ENCODE measurements around the gene NMRK1. TPM values are rescaled to one million over a fixed set of nuclear protein-coding genes. Genes with fewer than 3 reads are reported as not detected.

Gene NMRK1
- total RNA-seq, 1 experiment from 2014 or later, result 9.7 TPM

DNA sequence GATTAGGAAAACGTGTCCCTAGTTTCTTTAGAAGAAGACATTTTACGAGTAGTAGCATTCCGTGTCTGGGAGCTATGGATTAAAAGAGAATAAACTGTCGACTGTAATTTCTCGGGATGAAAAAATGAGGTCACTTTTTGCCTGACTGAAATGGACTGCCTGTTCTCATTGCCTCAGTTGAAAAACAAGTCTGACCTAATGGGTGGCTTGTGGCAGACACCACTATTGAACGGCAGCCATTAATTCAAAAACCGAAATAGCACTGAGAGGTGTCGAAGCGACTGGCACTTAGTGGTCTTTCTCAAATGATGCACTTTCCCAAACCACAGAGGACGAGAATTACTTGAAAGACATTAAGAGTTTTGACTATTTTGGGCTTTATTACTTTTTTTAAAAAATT, 35.7 kb upstream of the NMRK1 start:
- Histone ChIP-seq H2AFZ (ENCODE audit: low read length) (no peak overlapping the region), H3F3A (ENCODE audit: low read length, unreplicated experiment) (no peaks in the 10 kb centered on the region), H3K4me1 (ENCODE audit: insufficient read depth, low read length) (no peaks in the 10 kb centered on the region), H3K79me2 (ENCODE audit: low read length) (no peaks in the 10 kb centered on the region), H4K20me1 (ENCODE audit: low read length) (no peaks in the 10 kb centered on the region), H3K4me2 (ENCODE audit: low read length) (no peak overlapping the region), H3K9me3 (ENCODE audit: low read length) (no peaks in the 10 kb centered on the region), H3K27me3 (ENCODE audit: low read length) (no peaks in the 10 kb centered on the region), H3K27ac (ENCODE audit: low read length) (no peak overlapping the region), H3K9me2 (replicated peaks; ENCODE audit: low read length) (no peaks in the 10 kb centered on the region), H3K4me3 (ENCODE audit: low read length) (no peak overlapping the region), H3K36me3 (ENCODE audit: low read depth, low read length) (no peaks in the 10 kb centered on the region), H3K9ac (ENCODE audit: low read length) (no peak overlapping the region)
- no TSS peak for BruUV-seq (replicated peaks)
- POLR2A ChIA-PET (ENCODE audit: unreplicated experiment), result no interaction called here
- CTCF ChIA-PET, result no interaction called here
- intact Hi-C loops (cut with micrococcal nuclease), result no loop called here
- DNase-seq, result no peak
- no peak for TF ChIP-seq EZH2phosphoT487 (IDR thresholded peaks at IDR 0.05; ENCODE audit: borderline replicate concordance, low read length)
- TF ChIP-seq, protein P1, sequence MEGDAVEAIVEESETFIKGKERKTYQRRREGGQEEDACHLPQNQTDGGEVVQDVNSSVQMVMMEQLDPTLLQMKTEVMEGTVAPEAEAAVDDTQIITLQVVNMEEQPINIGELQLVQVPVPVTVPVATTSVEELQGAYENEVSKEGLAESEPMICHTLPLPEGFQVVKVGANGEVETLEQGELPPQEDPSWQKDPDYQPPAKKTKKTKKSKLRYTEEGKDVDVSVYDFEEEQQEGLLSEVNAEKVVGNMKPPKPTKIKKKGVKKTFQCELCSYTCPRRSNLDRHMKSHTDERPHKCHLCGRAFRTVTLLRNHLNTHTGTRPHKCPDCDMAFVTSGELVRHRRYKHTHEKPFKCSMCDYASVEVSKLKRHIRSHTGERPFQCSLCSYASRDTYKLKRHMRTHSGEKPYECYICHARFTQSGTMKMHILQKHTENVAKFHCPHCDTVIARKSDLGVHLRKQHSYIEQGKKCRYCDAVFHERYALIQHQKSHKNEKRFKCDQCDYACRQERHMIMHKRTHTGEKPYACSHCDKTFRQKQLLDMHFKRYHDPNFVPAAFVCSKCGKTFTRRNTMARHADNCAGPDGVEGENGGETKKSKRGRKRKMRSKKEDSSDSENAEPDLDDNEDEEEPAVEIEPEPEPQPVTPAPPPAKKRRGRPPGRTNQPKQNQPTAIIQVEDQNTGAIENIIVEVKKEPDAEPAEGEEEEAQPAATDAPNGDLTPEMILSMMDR (conservative IDR thresholded peaks at IDR 0.05; ENCODE audit: low read depth, low read length), result no peak
- TF ChIP-seq EZH2 (IDR thresholded peaks at IDR 0.05; ENCODE audit: low read length, unreplicated experiment), result no peak
- no peak for ATAC-seq

DNA sequence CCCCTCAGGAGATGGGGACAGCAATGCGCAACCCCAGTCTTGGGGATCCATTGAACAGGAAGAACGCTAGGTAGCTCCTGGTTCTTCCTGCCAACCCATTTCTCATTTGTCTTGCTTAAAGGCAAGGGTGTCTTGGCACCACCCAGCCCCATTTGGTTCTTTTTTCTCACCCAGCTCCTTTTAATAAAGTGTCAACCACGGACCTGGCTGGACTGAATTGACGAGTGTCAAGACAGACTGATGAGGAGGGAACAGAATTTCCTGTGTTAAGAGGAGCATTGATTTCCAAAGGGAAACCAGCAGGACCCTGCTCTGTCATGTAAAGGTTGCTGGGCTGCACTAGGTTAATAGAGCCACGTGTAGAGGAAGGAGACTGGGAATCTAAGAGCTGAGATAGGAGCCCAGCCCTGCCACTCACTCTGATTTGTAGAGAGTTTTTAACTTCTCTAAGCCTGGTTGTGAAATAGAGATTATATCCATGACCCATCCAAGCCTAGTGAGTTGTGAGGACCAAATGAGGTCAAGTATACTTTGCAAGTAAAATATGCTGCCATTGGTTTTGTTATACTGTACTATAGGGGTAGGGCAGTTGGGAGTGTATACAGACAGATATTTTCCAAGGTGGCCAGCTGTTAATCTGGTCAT, 34.1 kb upstream of the NMRK1 start:
- H3K4me2 ChIP-seq (ENCODE audit: low read length), result no peak overlapping the region
- no peaks in the 10 kb centered on the region for H3K27me3 ChIP-seq (ENCODE audit: low read length)
- H3K9me2 ChIP-seq (replicated peaks; ENCODE audit: low read length), result no peaks in the 10 kb centered on the region
- intact Hi-C loops (cut with micrococcal nuclease), result no loop called here
- no peak for ATAC-seq
- TF ChIP-seq, protein P1 (conservative IDR thresholded peaks at IDR 0.05; ENCODE audit: low read depth, low read length), result no peak
- TF ChIP-seq EZH2phosphoT487 (IDR thresholded peaks at IDR 0.05; ENCODE audit: borderline replicate concordance, low read length) (no peak), EZH2 (IDR thresholded peaks at IDR 0.05; ENCODE audit: low read length, unreplicated experiment) (no peak)
- DNase-seq, result no peak
- H3K4me3 ChIP-seq (ENCODE audit: low read length), result no peak overlapping the region
- no peak overlapping the region for H3K9ac ChIP-seq (ENCODE audit: low read length)
- no peaks in the 10 kb centered on the region for H3F3A ChIP-seq (ENCODE audit: low read length, unreplicated experiment)
- no peaks in the 10 kb centered on the region for H3K4me1 ChIP-seq (ENCODE audit: insufficient read depth, low read length)
- H4K20me1 ChIP-seq (ENCODE audit: low read length), result no peaks in the 10 kb centered on the region
- no TSS peak for BruUV-seq (replicated peaks)
- no peaks in the 10 kb centered on the region for H3K36me3 ChIP-seq (ENCODE audit: low read depth, low read length)
- POLR2A ChIA-PET (ENCODE audit: unreplicated experiment), result no interaction called here
- H3K79me2 ChIP-seq (ENCODE audit: low read length), result no peaks in the 10 kb centered on the region
- H3K9me3 ChIP-seq (ENCODE audit: low read length), result no peaks in the 10 kb centered on the region
- H2AFZ ChIP-seq (ENCODE audit: low read length), result no peak overlapping the region
- CTCF ChIA-PET, result no interaction called here
- no peak overlapping the region for H3K27ac ChIP-seq (ENCODE audit: low read length)

DNA sequence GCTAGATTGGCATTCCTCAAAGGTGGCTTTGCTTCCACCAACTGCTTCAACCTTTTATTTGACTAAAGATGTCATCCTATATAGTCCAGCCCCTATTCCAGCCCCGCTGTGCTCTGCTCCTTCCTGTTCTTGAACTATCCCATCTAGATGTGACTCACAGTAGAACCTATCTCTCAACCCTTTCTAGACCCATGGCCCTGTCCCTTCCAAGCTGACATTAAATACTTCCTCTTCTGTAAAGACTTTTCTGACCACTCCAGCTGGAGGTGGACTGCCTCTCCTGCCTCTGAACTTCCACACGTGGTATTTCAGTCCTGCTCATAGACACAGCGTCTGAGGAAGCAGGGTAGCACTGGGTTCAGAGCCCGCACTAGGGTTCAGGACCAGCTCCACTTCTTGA, 32.7 kb upstream of the NMRK1 start:
- ChIA-PET CTCF (no interaction called here), POLR2A (ENCODE audit: unreplicated experiment) (no interaction called here)
- no peaks in the 10 kb centered on the region for H3K36me3 ChIP-seq (ENCODE audit: low read depth, low read length)
- H3K27ac ChIP-seq (ENCODE audit: low read length), result no peak overlapping the region
- no peak overlapping the region for H3K9ac ChIP-seq (ENCODE audit: low read length)
- no peaks in the 10 kb centered on the region for H3K4me1 ChIP-seq (ENCODE audit: insufficient read depth, low read length)
- TF ChIP-seq, protein P1 (conservative IDR thresholded peaks at IDR 0.05; ENCODE audit: low read depth, low read length), result no peak
- H3K9me3 ChIP-seq (ENCODE audit: low read length), result no peaks in the 10 kb centered on the region
- DNase-seq, result no peak
- no peaks in the 10 kb centered on the region for H3K27me3 ChIP-seq (ENCODE audit: low read length)
- no TSS peak for BruUV-seq (replicated peaks)
- no peaks in the 10 kb centered on the region for H4K20me1 ChIP-seq (ENCODE audit: low read length)
- H3F3A ChIP-seq (ENCODE audit: low read length, unreplicated experiment), result no peaks in the 10 kb centered on the region
- no peak overlapping the region for H2AFZ ChIP-seq (ENCODE audit: low read length)
- H3K4me3 ChIP-seq (ENCODE audit: low read length), result no peak overlapping the region
- no peaks in the 10 kb centered on the region for H3K79me2 ChIP-seq (ENCODE audit: low read length)
- no peak for ATAC-seq
- H3K4me2 ChIP-seq (ENCODE audit: low read length), result no peak overlapping the region
- intact Hi-C loops (cut with micrococcal nuclease), result no loop called here
- no peaks in the 10 kb centered on the region for H3K9me2 ChIP-seq (replicated peaks; ENCODE audit: low read length)
